GM12865 (cell line): ENCODE data around the gene NEMP1.

Source experiments
- DNase-seq: peaks from one replicate; pipeline ENCODE4 v3.0.0; 2010; ENCODE audit warnings: low read depth
- H3K4me3 ChIP-seq: 2 replicates; pipeline ENCODE4 v1.5.1; 2011; ENCODE audit warnings: mild to moderate bottlenecking, low read depth, low read length, control low read depth
- CTCF ChIP-seq: IDR thresholded peaks from 2 replicates; pipeline ENCODE4 v1.5.1; 2011; ENCODE audit warnings: low read length, control low read depth, low read depth, inconsistent platforms; ENCODE audit not compliant: insufficient read depth; ENCODE audit errors: missing control alignments

Gene NEMP1

GRCh38 chr12:57046086-57046791 lies 32.4 kb downstream of the NEMP1 start:
- no peak overlapping the region for H3K4me3 ChIP-seq
- DNase-seq, result no peak
- no peak for TF ChIP-seq CTCF

- no peak for TF ChIP-seq CTCF
- H3K4me3 ChIP-seq, result no peak overlapping the region
- DNase-seq, result no peak
Observed at GRCh38 chr12:57044889-57045288, 33.7 kb downstream of the NEMP1 start.

GRCh38 chr12:57044468-57044867 lies 34.1 kb downstream of the NEMP1 start:
- no peak overlapping the region for H3K4me3 ChIP-seq
- no peak for DNase-seq
- no peak for TF ChIP-seq CTCF

GRCh38 chr12:57042695-57043094 lies 35.9 kb downstream of the NEMP1 start:
- no peak for DNase-seq
- no peak for TF ChIP-seq CTCF
- no peak overlapping the region for H3K4me3 ChIP-seq

GRCh38 chr12:57040750-57041149 lies 37.8 kb downstream of the NEMP1 start:
- no peak for DNase-seq
- H3K4me3 ChIP-seq, result no peak overlapping the region
- no peak for TF ChIP-seq CTCF

- no peak for DNase-seq
- no peak overlapping the region for H3K4me3 ChIP-seq
- no peak for TF ChIP-seq CTCF
Observed at GRCh38 chr12:57040211-57040610, 38.4 kb downstream of the NEMP1 start.
